ENCODE measurements around the gene SOS1.
"Not testable (repeated sequence)": the region's sequence is repeated elsewhere in the genome, so short reads cannot be mapped to it uniquely, and the experiment has no call there.

DNA sequence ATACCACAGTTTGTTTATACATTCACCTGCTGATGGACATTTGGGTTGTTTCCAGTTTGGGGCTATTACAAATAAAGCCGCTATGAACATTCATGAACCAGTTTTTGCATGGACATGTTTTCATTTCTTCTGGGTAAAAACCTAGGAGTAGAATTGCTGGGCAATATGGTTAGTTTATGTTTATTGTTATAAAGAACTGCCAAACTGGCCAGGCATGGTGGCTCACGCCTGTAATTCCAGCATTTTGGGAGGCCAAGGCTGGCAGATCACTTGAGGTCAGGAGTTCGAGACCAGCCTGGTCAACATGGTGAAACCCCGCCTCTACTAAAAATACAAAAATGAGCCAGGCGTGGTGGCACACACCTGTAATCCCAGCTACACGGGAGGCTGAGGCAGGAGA is 68.2 kb downstream of the SOS1 start:
- TF ChIP-seq, protein P1, sequence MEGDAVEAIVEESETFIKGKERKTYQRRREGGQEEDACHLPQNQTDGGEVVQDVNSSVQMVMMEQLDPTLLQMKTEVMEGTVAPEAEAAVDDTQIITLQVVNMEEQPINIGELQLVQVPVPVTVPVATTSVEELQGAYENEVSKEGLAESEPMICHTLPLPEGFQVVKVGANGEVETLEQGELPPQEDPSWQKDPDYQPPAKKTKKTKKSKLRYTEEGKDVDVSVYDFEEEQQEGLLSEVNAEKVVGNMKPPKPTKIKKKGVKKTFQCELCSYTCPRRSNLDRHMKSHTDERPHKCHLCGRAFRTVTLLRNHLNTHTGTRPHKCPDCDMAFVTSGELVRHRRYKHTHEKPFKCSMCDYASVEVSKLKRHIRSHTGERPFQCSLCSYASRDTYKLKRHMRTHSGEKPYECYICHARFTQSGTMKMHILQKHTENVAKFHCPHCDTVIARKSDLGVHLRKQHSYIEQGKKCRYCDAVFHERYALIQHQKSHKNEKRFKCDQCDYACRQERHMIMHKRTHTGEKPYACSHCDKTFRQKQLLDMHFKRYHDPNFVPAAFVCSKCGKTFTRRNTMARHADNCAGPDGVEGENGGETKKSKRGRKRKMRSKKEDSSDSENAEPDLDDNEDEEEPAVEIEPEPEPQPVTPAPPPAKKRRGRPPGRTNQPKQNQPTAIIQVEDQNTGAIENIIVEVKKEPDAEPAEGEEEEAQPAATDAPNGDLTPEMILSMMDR (IDR thresholded peaks at IDR 0.05) = not testable (repeated sequence)
- TF ChIP-seq POLR2A (IDR thresholded peaks at IDR 0.05) = not testable (repeated sequence)

All from Peyer's patch (tissue), 4 donors.